SK-N-SH (cell line): Measurements from ENCODE around the gene KRTAP11-1.

ENCODE experiments used
- NRF1 ChIP-seq: IDR thresholded peaks from 2 replicates; pipeline ENCODE4 v1.6.1; 2012; ENCODE audit warnings: low read depth, mild to moderate bottlenecking, low read length
- REST ChIP-seq: IDR thresholded peaks from 2 replicates; pipeline ENCODE4 v1.6.1; 2012; ENCODE audit warnings: mild to moderate bottlenecking, low read depth, low read length, moderate library complexity

- TF ChIP-seq NRF1 = no peak
- TF ChIP-seq REST = no peak
Measured at GRCh38 chr21:30839304-30839703, 42.1 kb downstream of the KRTAP11-1 start.
